Lower lobe of right lung (tissue), 2 donors: ENCODE results near the gene NHS. TPM values are rescaled to one million over a fixed set of nuclear protein-coding genes. Genes with fewer than 3 reads are reported as not detected.
A peak's percentile ranks its signal among the peaks of the same experiment; 100 is the strongest.

Experiments
- ATAC-seq, 2 donors: fragments of 200-7000 bp; cut with Tn5 transposase; one replicate each; pipeline ENCODE4 v1.9.1; 2020 to 2022; ENCODE audit warnings: mild to moderate bottlenecking in 2 of 2, moderate library complexity in 2 of 2
- DNase-seq: peaks from one replicate; pipeline ENCODE4 v3.0.0-alpha.2; 2020
- H3K27ac ChIP-seq: fragments of 200-600 bp; one replicate; pipeline ENCODE4 v1.8.0; 2022
- H3K27me3 ChIP-seq: fragments of 200-600 bp; one replicate; pipeline ENCODE4 v1.8.0; 2022; ENCODE audit warnings: low read depth
- H3K36me3 ChIP-seq: fragments of 200-600 bp; one replicate; pipeline ENCODE4 v1.8.0; 2022; ENCODE audit warnings: mild to moderate bottlenecking
- H3K4me1 ChIP-seq: fragments of 200-600 bp; one replicate; pipeline ENCODE4 v1.8.0; 2022
- H3K4me3 ChIP-seq: fragments of 200-600 bp; one replicate; pipeline ENCODE4 v1.8.0; 2022; ENCODE audit warnings: mild to moderate bottlenecking
- H3K9me3 ChIP-seq: fragments of 200-600 bp; one replicate; pipeline ENCODE4 v1.8.0; 2022
- intact Hi-C: fragments of 100-400 bp; cut with DNase I; formaldehyde crosslinking; loops from one replicate; pipeline ENCODE4 v1.11.0; 2022
- total RNA-seq: library from RNA; stranded (reverse); fragmentation: NEBNext Ultra II Directional; extraction: Animal tissue kit (Norgen Biotek cat#: 25700); gene quantifications from one replicate; pipeline ENCODE4 v1.2.1, GENCODE V29; 2021
- TF ChIP-seq, protein P1 (sequence below): fragments of 200-600 bp; IDR thresholded peaks from one replicate; pipeline ENCODE4 v1.8.0; 2022; ENCODE audit warnings: antibody characterized with exemption, mild to moderate bottlenecking
- donor health status: DM: no; HTN: yes; CAD: no; lungs with severe emphysema.

Gene NHS
- total RNA-seq, 1 donor from 2014 or later, result 2.7 TPM

DNA sequence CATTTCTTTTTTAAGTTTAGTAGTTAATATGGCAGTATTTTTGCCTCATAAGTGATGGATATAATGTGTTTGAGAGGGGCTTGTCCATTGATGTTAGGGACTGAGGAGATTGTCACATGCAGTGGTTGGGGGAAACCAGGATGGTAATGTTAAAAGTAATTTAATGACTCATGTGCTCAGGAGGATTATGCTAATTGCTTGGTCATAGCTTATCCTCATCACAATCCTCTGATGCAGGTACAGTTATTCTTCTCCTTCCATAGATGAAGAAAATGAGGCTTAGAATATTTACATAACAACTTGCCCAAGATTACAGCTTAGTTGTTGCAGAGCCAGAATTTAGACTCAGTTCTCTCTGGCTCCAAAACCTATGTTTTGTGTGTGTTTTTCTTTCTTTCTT, 267.9 kb downstream of the NHS start:
- H3K9me3 ChIP-seq, result no peaks in the 10 kb centered on the region
- H3K36me3 ChIP-seq, result no peaks in the 10 kb centered on the region
- H3K27ac ChIP-seq, result no peak overlapping the region
- intact Hi-C loops, result no loop called here
- DNase-seq (no peak), ATAC-seq (no peak)
- H3K27me3 ChIP-seq, result no peaks in the 10 kb centered on the region
- TF ChIP-seq, protein P1, sequence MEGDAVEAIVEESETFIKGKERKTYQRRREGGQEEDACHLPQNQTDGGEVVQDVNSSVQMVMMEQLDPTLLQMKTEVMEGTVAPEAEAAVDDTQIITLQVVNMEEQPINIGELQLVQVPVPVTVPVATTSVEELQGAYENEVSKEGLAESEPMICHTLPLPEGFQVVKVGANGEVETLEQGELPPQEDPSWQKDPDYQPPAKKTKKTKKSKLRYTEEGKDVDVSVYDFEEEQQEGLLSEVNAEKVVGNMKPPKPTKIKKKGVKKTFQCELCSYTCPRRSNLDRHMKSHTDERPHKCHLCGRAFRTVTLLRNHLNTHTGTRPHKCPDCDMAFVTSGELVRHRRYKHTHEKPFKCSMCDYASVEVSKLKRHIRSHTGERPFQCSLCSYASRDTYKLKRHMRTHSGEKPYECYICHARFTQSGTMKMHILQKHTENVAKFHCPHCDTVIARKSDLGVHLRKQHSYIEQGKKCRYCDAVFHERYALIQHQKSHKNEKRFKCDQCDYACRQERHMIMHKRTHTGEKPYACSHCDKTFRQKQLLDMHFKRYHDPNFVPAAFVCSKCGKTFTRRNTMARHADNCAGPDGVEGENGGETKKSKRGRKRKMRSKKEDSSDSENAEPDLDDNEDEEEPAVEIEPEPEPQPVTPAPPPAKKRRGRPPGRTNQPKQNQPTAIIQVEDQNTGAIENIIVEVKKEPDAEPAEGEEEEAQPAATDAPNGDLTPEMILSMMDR, result no peak
- H3K4me1 ChIP-seq, result no peaks in the 10 kb centered on the region
- H3K4me3 ChIP-seq, result no peak overlapping the region

DNA sequence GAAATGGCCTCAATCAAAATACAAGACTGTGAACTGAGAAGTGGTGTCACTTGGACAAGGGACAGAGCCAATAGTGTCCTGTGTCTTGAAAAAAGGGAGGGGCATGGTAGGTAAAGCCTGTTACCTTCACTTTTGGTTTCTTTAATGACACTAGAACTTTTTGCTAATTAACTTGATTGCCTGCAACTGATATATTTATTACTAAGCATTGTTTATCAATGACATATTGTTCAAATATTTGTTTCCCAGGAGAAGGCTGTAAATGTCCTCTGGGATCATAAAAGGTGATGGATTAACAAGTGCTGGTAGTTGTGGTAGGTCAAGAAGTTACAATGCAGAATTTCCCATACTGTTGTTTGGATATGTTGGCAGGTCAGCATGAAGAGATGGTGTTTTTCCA, 268.5 kb downstream of the NHS start:
- no peaks in the 10 kb centered on the region for H3K27me3 ChIP-seq
- H3K27ac ChIP-seq, result no peak overlapping the region
- H3K36me3 ChIP-seq, result no peaks in the 10 kb centered on the region
- DNase-seq, result no peak
- TF ChIP-seq, protein P1, result no peak
- H3K9me3 ChIP-seq, result no peaks in the 10 kb centered on the region
- intact Hi-C loops, result no loop called here
- ATAC-seq, result no peak
- no peak overlapping the region for H3K4me3 ChIP-seq
- no peaks in the 10 kb centered on the region for H3K4me1 ChIP-seq

DNA sequence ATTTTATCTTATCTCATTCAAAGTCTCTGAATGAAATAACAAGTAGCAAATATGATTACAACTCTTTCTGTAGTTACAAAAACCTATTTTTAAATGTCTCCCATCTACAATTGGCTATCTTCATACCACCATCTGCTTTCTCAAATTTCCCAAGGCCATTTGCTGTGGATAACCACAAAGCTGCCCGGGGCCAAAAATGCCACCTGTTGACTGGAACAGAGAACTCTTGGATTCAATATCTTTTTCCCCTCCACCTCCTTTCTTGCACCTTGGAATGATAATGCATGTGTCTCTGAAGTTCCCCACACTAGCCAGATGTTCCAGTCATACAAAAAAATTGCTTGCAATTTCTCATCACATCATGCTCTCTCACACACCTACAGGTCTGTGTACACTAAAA, 269.0 kb downstream of the NHS start:
- Histone ChIP-seq H3K36me3 (no peaks in the 10 kb centered on the region), H3K9me3 (no peaks in the 10 kb centered on the region), H3K27ac (no peak overlapping the region), H3K4me1 (no peaks in the 10 kb centered on the region), H3K27me3 (no peaks in the 10 kb centered on the region), H3K4me3 (no peak overlapping the region)
- DNase-seq (no peak), ATAC-seq (no peak)
- TF ChIP-seq, protein P1, result no peak
- intact Hi-C loops, result no loop called here

DNA sequence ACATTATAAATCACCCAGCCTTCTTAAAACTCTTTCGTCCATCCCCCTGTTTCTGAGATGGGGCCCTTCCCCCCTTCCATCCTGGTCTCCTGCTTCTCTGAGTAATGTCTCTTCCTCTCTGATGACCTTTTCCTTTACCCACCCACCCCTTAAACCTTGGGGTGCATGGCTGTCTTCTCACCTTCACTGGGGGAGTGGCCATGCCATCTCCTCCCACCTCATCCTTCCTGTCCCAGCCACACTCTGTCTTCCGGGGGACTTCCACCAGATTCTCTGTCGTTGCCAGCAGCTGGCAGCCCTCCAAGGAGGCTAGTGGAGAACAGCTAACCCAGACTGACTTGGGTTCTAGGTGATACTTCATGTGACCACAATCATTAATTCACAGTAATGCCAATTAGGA, 279.1 kb downstream of the NHS start:
- Histone ChIP-seq H3K36me3 (no peaks in the 10 kb centered on the region), H3K27me3 (peaks cover 10% of the 10 kb centered on the region), H3K4me3 (no peak overlapping the region), H3K27ac (no peak overlapping the region), H3K4me1 (no peaks in the 10 kb centered on the region), H3K9me3 (no peaks in the 10 kb centered on the region)
- ATAC-seq, result no peak
- DNase-seq, result no peak
- TF ChIP-seq, protein P1, result no peak
- intact Hi-C loops, result no loop called here

DNA sequence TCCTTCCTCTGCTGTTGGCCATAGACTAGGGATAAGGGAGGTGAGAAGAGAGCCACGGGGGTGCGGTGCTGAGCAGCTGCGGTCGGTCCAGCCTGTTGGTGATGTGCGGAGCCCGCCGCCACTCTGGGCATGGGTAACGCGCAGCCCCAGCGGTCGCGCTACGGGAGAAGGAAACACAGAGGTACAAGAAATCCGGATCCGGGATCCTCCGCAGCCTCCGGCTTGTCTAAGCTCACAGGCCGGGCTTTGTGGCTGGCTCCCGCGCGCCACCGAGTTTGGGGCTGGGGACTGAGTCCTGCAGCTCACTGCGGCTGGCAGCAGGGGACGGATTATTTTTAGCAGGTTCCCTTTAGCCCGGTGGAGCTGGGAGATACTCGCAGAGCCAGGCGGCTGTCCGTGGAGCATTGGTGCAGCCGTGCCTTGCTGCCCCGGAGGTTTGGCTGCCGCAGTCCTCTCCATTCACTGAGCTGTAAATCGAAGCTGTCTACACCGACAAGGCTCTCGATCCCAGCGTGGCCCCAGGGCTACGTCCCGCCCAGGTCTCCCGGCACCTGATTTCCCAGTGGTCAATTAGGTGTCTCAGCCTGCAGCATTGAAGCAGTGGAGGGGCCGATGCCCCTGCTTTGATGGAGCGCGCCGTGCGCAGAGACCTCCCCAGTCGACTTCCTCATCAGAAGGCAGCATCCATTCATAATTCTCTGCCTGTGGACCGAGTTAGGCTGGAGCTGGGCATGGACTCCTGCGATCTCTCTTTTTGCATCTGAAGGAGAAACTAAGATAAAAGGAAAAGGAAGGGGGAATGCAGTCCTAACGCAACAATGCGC, 280.4 kb downstream of the NHS start:
- TF ChIP-seq, protein P1, result no peak
- Histone ChIP-seq H3K27ac (no peak overlapping the region), H3K27me3 (peaks cover 10% of the 10 kb centered on the region), H3K9me3 (no peaks in the 10 kb centered on the region), H3K36me3 (no peaks in the 10 kb centered on the region), H3K4me3 (peak overlapping the region; percentile 27), H3K4me1 (no peaks in the 10 kb centered on the region)
- DNase-seq (no peak), ATAC-seq (peak in 1 of 2 donors; percentile 41)
- intact Hi-C loops, result no loop called here
